ENCODE measurements around the gene NXN.
"Not testable (repeated sequence)": the region's sequence is repeated elsewhere in the genome, so short reads cannot be mapped to it uniquely, and the experiment has no call there.

NXN gene

DNA sequence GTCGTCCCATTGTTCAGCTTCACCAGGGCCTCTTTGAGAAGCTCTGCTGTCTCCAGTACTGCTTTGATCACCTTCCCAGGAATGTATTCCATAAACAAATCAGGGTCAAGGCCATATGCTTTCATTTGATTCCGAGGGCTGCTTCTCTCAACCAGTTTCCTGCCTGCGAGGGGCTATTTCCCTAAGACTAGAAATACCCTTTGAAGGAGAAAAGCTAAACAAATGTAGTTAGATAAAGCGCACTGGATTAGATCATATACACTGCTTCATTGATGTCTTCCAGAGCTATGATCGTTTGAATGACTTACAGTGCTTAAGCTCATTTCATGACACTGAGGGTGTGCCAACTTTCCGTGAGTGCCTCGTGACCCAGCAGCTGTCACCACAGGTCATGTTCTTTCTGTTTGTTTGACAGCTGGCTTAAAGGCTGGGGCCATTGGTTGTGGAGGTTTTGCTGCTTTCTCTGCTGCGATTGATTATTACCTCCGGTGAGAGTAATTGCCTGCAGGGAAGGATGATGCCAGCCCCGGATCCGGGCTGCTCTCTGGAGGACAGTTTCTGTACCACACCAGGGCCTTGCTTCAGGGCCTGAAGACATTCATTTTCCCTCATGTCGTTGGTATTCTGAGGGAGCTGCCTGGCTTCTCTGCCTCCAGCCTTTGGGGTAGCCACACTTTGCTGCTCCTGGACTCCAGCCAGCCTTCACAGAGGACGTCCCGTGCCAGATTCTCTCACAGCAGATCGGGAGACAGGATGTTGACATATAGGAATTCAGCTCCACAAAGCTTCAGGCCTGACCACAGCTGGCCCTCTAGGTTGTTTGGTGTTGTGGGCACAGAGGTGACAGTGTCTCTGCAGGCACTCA lies 21.3 kb upstream of the NXN start:
- Mint-ChIP-seq H3K4me1 (ENCODE audit: low read depth) (peaks cover 32% of the 10 kb centered on the region), H3K27me3 (no peaks in the 10 kb centered on the region), H3K27ac (no peak overlapping the region), H3K4me3 (no peak overlapping the region), H3K9me3 (ENCODE audit: low read depth) (no peaks in the 10 kb centered on the region), H3K36me3 (peaks cover 5% of the 10 kb centered on the region)

DNA sequence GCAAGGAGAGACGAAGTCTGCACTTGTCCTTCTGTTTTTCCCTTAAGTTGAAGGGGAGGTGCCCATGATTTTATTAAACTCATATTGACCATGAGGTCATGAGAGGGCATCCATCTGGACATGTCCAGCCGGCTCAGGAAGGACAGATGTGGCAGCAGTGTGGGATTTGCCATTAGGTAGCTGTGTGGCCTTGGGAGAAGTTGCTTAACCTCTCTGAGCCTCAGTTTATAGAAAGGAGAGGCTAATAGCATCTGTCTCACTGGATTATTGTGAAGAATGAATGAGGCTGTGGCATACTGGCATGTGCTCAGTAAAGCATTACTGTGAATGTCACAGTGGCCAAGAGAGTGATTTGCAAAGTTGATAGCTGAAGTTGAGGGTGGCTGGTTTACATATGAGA lies 18.5 kb upstream of the NXN start:
- Mint-ChIP-seq H3K36me3 (peaks cover 5% of the 10 kb centered on the region), H3K4me3 (peak overlapping the region; percentile 92), H3K27ac (peak overlapping the region; percentile 41), H3K9me3 (ENCODE audit: low read depth) (no peaks in the 10 kb centered on the region), H3K27me3 (no peaks in the 10 kb centered on the region), H3K4me1 (ENCODE audit: low read depth) (peaks cover 23% of the 10 kb centered on the region)

DNA sequence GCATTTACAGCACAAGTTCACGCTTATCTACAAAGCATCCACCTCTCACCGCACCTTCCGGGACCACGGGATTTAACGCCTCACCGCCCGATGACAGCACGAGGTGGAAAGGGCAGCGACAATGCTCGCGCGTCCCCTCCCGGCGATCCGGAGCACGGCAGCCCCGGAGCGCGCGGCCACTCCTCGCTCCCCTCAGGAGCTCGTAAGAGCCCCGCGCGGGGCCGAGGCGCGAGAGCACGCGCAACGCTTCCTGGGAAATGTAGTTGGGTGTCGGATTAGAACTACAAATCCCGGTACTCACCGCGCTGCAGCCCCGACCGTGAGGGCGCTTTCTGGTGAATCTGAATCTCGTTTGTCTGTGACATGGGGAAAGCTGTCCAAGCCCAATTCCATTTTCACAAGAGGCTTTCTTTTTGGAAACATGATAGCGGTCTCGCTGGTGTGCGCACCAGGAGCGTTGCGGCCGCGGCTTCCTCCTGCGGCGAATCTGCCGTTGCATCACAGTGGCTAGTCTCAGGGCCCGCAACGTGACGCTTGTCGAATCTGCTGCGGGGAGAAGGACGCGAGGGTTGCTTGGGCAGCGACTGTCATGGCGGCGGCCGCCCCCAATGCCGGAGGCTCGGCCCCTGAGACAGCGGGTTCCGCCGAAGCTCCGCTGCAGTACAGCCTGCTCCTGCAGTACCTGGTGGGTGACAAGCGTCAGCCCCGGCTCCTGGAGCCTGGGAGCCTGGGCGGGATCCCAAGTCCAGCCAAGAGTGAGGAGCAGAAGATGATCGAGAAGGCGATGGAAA lies 17.2 kb upstream of the NXN start, which contains the start of gene TIMM22:
TIMM22 (plus strand) TSS at position 576 of the 791 bp plus-strand sequence; CDS start at position 590, 14 bp downstream.
- H3K9me3 Mint-ChIP-seq (ENCODE audit: low read depth): no peaks in the 10 kb centered on the region
- H3K27me3 Mint-ChIP-seq: no peaks in the 10 kb centered on the region
- H3K4me1 Mint-ChIP-seq (ENCODE audit: low read depth): peaks cover 23% of the 10 kb centered on the region
- H3K4me3 Mint-ChIP-seq: peak within 1 kb of the TSS; percentile 92
- H3K36me3 Mint-ChIP-seq: peaks cover 2% of the 10 kb centered on the region
- peak within 1 kb of the TSS; percentile 98 for H3K27ac Mint-ChIP-seq

DNA sequence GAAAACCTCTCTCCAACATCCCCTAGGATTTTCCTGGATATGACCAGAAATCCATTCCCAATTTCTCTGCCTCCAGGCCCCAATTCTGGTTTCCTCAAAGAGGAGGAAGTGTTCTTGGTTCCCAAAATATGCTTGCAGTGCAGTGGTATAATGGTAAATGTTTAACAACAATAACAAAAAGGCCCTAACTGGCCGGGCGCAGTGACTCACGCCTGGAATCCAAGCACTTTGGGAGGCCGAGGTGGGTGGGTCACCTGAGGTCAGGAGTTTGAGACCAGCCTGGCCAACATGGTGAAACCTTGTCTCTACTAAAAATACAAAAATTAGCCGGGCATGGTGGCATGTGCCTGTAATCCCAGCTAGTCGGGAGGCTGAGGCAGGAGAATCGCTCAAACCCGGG lies 15.7 kb upstream of the NXN start:
- H3K9me3 Mint-ChIP-seq (ENCODE audit: low read depth); H3K27ac Mint-ChIP-seq; H3K36me3 Mint-ChIP-seq; H3K27me3 Mint-ChIP-seq; H3K4me3 Mint-ChIP-seq: not testable (repeated sequence)
- peaks cover 23% of the 10 kb centered on the region for H3K4me1 Mint-ChIP-seq (ENCODE audit: low read depth)

DNA sequence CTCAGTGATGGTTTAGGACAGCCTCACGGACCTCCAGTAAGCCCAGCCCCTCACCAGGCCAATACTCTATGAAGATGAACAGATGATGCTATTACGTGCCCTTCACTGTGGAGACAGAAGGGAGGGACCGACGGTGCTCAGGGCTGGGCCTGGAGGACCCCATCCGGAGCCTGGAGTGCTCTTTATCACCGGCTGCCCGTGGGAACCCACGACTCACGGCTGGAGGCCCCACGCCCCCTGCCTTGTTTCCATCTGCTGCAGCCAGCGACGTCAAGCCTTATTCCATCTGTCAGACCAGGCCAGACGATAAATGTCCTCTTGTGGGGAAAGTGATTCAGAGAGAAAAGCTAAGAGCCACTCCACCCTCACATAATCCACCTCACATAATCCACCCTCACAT lies 13.4 kb upstream of the NXN start:
- H3K9me3 Mint-ChIP-seq (ENCODE audit: low read depth): no peaks in the 10 kb centered on the region
- no peaks in the 10 kb centered on the region for H3K27me3 Mint-ChIP-seq
- H3K27ac Mint-ChIP-seq: no peak overlapping the region
- H3K36me3 Mint-ChIP-seq: no peaks in the 10 kb centered on the region
- H3K4me3 Mint-ChIP-seq: no peak overlapping the region
- H3K4me1 Mint-ChIP-seq (ENCODE audit: low read depth): peaks cover 7% of the 10 kb centered on the region

DNA sequence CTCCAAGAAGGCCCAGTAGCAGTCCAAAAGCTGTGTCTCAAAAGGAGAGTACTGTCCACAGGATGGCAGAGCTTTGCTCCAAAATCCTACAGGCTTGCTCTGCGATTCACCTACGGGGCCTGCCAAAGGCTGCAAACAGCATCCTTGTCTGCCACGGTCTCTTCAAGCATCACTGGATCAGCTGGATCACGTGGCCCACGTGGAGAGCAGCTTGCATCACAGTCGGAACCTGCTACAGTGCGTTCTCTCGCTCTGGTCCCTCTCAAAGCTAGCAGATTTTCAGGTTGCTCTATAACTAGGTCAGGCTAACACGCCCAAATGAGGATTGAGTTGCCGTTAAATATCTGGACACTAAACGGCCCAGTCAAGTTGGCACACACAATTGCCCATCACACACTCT lies 9.0 kb upstream of the NXN start:
- no peak overlapping the region for H3K4me3 Mint-ChIP-seq
- H3K9me3 Mint-ChIP-seq (ENCODE audit: low read depth): no peaks in the 10 kb centered on the region
- no peaks in the 10 kb centered on the region for H3K36me3 Mint-ChIP-seq
- H3K4me1 Mint-ChIP-seq (ENCODE audit: low read depth): no peaks in the 10 kb centered on the region
- no peak overlapping the region for H3K27ac Mint-ChIP-seq
- no peaks in the 10 kb centered on the region for H3K27me3 Mint-ChIP-seq

DNA sequence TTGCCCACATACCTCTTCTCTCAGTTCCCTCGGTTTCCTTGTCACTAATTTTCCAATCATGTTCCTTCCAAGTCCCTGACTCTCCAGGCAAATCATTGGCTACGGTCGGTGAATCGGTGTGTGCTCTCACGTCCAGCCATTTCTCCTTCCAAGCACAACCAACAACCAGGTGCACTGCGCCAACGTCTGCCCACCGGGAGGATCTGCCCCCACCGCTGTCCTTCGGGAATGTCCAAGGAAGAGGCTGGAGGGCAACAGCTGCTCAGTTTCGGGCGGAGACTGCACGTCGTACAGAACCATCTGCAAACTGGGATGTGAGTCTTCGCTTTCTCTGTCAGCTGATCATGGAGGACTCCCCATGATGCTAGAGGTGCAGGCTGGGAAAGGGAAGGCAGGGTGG lies 8.4 kb upstream of the NXN start:
- no peaks in the 10 kb centered on the region for H3K27me3 Mint-ChIP-seq
- H3K27ac Mint-ChIP-seq: no peak overlapping the region
- H3K4me1 Mint-ChIP-seq (ENCODE audit: low read depth): no peaks in the 10 kb centered on the region
- no peaks in the 10 kb centered on the region for H3K36me3 Mint-ChIP-seq
- H3K9me3 Mint-ChIP-seq (ENCODE audit: low read depth): no peaks in the 10 kb centered on the region
- H3K4me3 Mint-ChIP-seq: no peak overlapping the region

DNA sequence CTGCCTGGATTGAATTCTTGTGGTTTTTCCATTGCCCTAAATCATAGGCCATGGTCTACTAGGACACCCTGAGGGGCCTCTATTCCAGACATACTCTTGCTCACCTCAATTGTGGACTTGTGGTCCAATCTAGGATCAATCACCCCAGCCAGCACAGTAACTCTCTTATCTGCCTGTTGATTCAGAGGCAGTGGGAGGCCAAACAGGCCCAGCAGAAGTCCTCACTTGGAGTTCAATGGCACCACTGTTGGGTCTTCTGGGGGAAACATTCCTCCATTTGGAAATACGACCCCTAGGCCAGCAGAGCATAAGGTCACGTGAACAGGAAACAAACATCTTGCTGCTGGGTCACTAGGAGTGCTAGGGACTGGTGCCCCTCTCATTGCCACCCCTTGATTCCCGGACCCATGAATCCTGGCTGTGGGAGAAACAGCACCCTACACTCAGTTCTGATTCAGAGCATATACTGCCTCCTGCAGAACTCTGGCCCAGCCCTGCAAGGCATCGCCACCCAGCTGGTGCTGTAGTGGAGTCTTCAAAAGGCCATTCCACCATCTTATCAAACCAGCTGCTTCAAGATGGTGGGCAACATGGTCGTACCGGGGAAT lies 6.8 kb upstream of the NXN start:
- Mint-ChIP-seq H3K36me3 (no peaks in the 10 kb centered on the region), H3K27ac (no peak overlapping the region), H3K27me3 (no peaks in the 10 kb centered on the region), H3K9me3 (ENCODE audit: low read depth) (no peaks in the 10 kb centered on the region), H3K4me1 (ENCODE audit: low read depth) (no peaks in the 10 kb centered on the region), H3K4me3 (no peak overlapping the region)

DNA sequence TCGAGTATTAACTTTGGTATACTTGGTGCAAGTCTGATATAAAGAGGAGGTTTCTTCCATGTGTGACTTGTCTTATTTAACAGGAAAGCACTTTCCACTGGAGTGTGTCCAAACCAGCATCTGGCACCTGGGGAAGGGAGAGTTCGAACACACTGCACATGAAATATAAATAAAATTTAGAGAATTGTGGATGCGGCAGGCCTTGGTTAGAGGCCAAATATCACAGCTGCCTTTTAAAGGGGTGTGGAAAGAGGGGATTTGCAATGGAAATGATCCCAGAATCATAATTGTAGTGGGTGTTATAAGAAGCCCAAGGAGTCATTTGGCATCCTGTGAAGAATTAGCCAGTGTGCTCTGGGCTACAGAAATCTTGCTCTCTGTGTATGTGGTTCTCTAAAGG lies 4.3 kb upstream of the NXN start:
- H3K36me3 Mint-ChIP-seq: no peaks in the 10 kb centered on the region
- no peaks in the 10 kb centered on the region for H3K9me3 Mint-ChIP-seq (ENCODE audit: low read depth)
- no peak overlapping the region for H3K4me3 Mint-ChIP-seq

DNA sequence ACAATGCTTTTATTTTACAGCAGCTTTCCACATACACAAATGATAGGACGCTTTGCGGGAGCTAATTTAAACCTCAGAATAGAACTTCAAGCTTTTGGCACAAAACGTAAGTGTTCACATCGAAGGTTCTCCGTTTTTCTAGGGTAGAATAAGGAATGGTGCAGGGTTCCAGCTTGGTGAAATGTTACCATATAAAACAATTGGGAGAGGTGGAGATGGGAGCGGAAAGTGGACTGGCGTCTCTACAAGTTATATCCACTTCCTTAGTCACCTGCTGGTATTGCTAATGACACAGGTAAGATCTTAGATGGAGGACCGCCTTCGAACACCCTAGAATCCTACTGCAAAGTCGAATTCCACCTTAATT lies 1.7 kb upstream of the NXN start:
- Mint-ChIP-seq H3K9me3 (ENCODE audit: low read depth) (no peaks in the 10 kb centered on the region), H3K27ac (peak overlapping the region; percentile 41), H3K4me3 (peak overlapping the region; percentile 86), H3K36me3 (no peaks in the 10 kb centered on the region), H3K4me1 (ENCODE audit: low read depth) (peaks cover 12% of the 10 kb centered on the region), H3K27me3 (peaks cover 16% of the 10 kb centered on the region)

More for the DNA sequence above, 4.3 kb upstream of the NXN start:
- Mint-ChIP-seq H3K27me3 (no peaks in the 10 kb centered on the region), H3K4me1 (ENCODE audit: low read depth) (peaks cover 6% of the 10 kb centered on the region), H3K27ac (no peak overlapping the region)

DNA sequence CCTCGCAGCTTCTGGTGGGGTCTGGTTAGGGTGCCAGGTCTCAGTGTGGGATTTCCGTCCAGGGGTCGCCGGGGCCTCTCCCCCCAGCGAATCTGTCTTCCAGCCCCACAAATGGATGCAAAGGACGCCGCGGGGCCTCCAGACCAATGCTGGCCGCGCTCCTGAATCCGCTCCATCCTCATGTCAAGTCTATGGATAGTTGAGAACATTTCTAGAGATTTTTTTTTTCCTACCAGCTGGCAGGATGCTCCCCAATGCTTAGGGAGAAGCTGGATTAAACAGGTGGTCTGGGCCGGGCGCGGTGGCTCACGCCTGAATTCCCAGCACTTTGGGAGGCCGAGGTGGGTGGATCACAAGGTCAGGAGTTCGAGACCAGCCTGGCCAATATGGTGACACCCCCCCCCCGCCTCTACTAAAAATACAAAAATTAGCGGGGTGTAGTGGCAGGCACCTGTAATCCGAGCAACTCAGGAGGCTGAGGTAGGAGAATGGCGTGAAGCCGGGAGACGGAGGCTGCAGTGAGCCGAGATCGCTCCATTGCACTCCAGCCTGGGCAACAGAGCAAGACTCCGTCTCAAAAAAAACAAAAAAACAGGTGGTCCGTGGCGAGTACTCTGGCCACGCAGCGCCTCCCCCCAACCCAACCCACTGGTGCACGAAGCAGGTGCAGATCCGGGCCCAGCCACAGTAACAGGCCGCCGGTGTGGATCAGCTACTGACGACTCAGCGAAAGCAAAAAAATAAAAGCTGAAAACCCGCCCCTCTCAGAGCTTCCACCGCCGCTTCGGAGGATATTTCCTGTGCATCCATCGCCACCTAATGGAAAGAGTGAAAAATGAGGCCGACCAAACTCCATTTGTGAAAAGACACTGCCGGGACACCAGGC lies 1.1 kb upstream of the NXN start:
- peaks cover 12% of the 10 kb centered on the region for H3K4me1 Mint-ChIP-seq (ENCODE audit: low read depth)
- H3K9me3 Mint-ChIP-seq (ENCODE audit: low read depth): no peaks in the 10 kb centered on the region
- H3K27me3 Mint-ChIP-seq: peaks cover 20% of the 10 kb centered on the region
- H3K27ac Mint-ChIP-seq: peak overlapping the region; percentile 41
- peak overlapping the region; percentile 86 for H3K4me3 Mint-ChIP-seq
- no peaks in the 10 kb centered on the region for H3K36me3 Mint-ChIP-seq

DNA sequence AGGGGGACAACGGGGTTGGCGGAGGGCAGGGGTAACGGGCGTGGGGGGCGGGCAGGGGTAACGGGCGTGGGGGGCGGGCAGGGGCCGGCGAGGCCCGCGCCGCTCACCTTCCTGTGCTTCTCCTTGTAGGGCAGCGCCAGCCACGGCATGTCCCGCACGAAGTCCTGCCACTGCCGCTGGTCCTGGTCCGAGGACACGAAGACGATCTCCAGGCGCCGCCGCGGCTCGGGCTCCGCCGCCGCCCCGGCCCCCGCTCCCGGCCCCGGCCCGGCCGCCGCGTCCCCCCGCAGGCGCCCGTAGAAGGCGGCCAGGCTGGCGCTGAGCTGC lies 401 bp downstream of the NXN start:
- H3K36me3 Mint-ChIP-seq: no peaks in the 10 kb centered on the region
- peaks cover 23% of the 10 kb centered on the region for H3K27me3 Mint-ChIP-seq
- no peaks in the 10 kb centered on the region for H3K9me3 Mint-ChIP-seq (ENCODE audit: low read depth)
- no peak overlapping the region for H3K27ac Mint-ChIP-seq
- H3K4me1 Mint-ChIP-seq (ENCODE audit: low read depth): peaks cover 12% of the 10 kb centered on the region
- no peak overlapping the region for H3K4me3 Mint-ChIP-seq

DNA sequence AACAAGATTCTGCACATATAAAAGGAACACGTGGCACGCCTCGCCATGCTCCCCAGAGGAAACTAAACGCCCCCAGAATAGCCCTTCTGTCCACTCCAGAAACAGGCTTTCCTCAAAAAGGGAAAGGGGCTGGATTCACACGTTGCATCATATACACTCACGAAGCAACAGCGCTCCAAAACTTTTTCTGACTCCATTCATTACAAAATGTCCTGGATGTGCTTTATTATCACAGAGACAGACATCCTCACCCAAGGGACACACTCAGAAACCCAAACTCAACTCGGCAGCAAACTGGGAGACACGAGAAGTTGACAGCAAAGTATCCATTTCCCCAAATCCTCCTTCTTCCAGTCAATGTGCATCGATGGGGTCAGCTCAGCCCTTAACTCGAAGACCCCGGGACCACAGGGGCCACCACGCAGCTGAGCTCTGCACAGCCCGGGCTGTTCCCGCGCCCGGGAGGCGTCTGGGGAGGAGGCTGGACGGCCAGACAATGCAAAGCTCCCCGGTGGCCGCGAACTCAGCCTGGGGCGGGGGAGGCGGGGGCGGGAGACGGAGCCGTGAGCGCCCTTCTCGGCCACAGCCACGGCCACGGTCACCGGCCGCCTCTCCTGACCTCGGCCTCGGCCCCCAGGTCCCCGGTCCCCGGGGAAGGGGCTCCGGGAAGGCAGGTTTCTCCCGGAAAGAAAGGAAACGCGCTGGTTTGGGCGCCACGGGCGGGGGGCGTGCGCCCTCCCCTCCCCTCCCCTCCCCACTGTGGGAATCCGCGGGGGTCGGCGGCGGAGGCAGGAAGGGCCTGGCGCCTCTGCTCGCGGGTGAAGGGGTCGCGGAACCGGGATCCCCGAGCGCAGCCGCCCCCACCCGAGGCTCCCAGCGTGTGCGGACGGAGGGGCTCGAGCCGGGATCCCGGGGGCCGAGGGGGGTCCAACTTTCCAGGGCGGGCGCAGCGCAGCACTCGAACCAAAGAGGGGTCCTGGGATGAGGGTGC lies 1.2 kb downstream of the NXN start:
- no peaks in the 10 kb centered on the region for H3K9me3 Mint-ChIP-seq (ENCODE audit: low read depth)
- no peaks in the 10 kb centered on the region for H3K36me3 Mint-ChIP-seq
- peak overlapping the region; percentile 87 for H3K4me3 Mint-ChIP-seq
- peaks cover 12% of the 10 kb centered on the region for H3K4me1 Mint-ChIP-seq (ENCODE audit: low read depth)
- H3K27me3 Mint-ChIP-seq: peaks cover 23% of the 10 kb centered on the region
- no peak overlapping the region for H3K27ac Mint-ChIP-seq

DNA sequence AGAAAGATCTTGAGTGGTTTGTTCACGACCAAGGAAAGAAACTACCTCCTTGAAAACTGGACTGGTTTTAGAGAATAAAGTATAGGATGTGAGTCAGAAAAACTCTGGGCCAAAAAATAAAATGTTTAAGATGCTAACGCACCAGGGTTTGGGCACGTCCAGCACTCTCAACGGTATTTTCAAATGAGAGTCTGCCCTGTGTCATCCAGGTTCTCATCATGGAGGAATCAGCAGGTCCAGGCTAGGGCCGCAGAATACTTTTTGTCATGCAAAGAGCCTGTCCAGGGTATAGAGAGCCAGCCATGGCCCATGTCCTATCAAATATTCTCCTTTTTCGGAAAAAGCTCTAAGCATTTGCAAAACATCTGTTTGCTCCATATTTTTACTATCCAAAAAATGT lies 2.4 kb downstream of the NXN start:
- Mint-ChIP-seq H3K4me1 (ENCODE audit: low read depth) (peaks cover 12% of the 10 kb centered on the region), H3K27ac (no peak overlapping the region), H3K4me3 (no peak overlapping the region), H3K27me3 (peaks cover 25% of the 10 kb centered on the region), H3K9me3 (ENCODE audit: low read depth) (no peaks in the 10 kb centered on the region), H3K36me3 (no peaks in the 10 kb centered on the region)
